ENCODE data around the gene HMX1. TPM values are rescaled to one million over a fixed set of nuclear protein-coding genes. Genes with fewer than 3 reads are reported as not detected.

The HMX1 gene
- total RNA-seq, 2 experiments from 2014 or later, result not detected

DNA sequence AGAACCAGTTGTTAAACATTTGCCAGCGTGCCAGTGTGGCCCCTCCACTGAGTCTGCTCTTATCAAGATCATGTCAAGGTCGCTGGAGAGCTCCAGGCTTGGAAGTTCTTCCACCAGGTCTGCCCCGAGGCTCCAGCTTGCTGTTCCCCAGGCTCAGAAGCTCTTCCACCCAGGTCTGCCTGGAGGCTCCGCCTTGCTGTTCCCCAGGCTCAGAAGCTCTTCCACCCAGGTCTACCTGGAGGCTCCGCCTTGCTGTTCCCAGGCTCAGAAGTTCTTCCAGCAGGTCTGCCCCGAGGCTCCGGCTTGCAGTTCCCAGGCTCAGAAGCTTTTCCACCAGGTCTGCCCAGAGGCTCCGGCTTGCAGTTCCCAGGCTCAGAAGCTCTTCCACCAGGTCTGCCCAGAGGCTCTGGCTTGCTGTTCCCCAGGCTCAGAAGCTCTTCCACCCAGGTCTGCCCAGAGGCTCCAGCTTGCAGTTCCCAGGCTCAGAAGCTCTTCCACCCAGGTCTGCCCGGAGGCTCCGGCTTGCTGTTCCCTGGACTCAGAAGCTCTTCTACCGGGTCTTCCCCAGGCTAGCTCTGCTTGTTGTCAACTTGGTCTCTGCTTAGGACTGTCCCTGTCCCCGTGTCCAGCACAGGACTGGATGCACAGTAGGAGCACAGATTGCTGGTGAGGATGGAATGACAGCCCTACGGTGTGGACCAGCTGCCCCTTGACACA, 54.4 kb downstream of the HMX1 start:
- Mint-ChIP-seq H3K27ac (no peak overlapping the region), H3K9me3 (no peaks in the 10 kb centered on the region), H3K36me3 (ENCODE audit: low read depth) (no peaks in the 10 kb centered on the region), H3K27me3 (peaks cover 9% of the 10 kb centered on the region), H3K4me1 (ENCODE audit: low read depth) (no peaks in the 10 kb centered on the region), H3K4me3 (no peak overlapping the region)
- H3K27ac ChIP-seq (ENCODE audit: low read depth in 1 of 2, low read length in 2 of 2), result no peak overlapping the region
- CTCF ChIA-PET, result no interaction called here
- TF ChIP-seq, protein P1, sequence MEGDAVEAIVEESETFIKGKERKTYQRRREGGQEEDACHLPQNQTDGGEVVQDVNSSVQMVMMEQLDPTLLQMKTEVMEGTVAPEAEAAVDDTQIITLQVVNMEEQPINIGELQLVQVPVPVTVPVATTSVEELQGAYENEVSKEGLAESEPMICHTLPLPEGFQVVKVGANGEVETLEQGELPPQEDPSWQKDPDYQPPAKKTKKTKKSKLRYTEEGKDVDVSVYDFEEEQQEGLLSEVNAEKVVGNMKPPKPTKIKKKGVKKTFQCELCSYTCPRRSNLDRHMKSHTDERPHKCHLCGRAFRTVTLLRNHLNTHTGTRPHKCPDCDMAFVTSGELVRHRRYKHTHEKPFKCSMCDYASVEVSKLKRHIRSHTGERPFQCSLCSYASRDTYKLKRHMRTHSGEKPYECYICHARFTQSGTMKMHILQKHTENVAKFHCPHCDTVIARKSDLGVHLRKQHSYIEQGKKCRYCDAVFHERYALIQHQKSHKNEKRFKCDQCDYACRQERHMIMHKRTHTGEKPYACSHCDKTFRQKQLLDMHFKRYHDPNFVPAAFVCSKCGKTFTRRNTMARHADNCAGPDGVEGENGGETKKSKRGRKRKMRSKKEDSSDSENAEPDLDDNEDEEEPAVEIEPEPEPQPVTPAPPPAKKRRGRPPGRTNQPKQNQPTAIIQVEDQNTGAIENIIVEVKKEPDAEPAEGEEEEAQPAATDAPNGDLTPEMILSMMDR (IDR thresholded peaks at IDR 0.05), result no peak
- no peaks in the 10 kb centered on the region for H3K4me1 ChIP-seq (ENCODE audit: insufficient read depth, low read length)
- no peaks in the 10 kb centered on the region for H3K36me3 ChIP-seq (ENCODE audit: insufficient read depth, low read length)
- H3K27me3 ChIP-seq (ENCODE audit: control insufficient read depth in 1 of 2, insufficient read depth in 2 of 2, low read length in 2 of 2), result no peaks in the 10 kb centered on the region
- DNase-seq, result no peak
- intact Hi-C loops (cut with DNase I, micrococcal nuclease), result no loop called here
- ATAC-seq (ENCODE audit: poor library complexity), result no peak
- peaks cover 0 to 28% of the 10 kb centered on the region in 2 experiments for H3K9me3 ChIP-seq (ENCODE audit: control insufficient read depth in 1 of 2, insufficient read depth in 1 of 2, low read length in 2 of 2)
- POLR2A ChIA-PET, result no interaction called here
- H3K4me3 ChIP-seq (ENCODE audit: low read length), result no peak overlapping the region
